ENCODE results near the gene TXNDC5. TPM values are rescaled to one million over a fixed set of nuclear protein-coding genes. Genes with fewer than 3 reads are reported as not detected.
A peak's percentile ranks its signal among the peaks of the same experiment; 100 is the strongest.

Gene TXNDC5
- total and polyA plus RNA-seq, 2 of the 13 experiments (the other 11 are each of a cell fraction or from before 2014, with no cell fraction given) = 287 to 578 TPM

GRCh38 chr6:7886132-7886531 lies 24.5 kb downstream of the TXNDC5 start:
- intact Hi-C loops (cut with micrococcal nuclease; ENCODE audit: unreplicated experiment) = no loop called here
- peaks cover 71 to 97% of the 10 kb centered on the region in 2 experiments for H3K36me3 ChIP-seq (replicated peaks in 1 of 2; ENCODE audit: control insufficient read depth in 1 of 2, insufficient read depth in 2 of 2, low read length in 2 of 2)

More at GRCh38 chr6:7886132-7886531, 24.5 kb downstream of the TXNDC5 start:
- Histone ChIP-seq H3K4me1 (ENCODE audit: insufficient read depth, low read length) (peaks cover 28% of the 10 kb centered on the region), H2AFZ (ENCODE audit: low read length) (no peak overlapping the region), H3K9ac (ENCODE audit: insufficient read depth, low read depth, low read length) (no peak overlapping the region), H3K9me3 (ENCODE audit: low read length) (no peaks in the 10 kb centered on the region), H3K27me3 (ENCODE audit: control insufficient read depth in 1 of 2, insufficient read depth in 2 of 2, low read length in 2 of 2) (no peaks in the 10 kb centered on the region), H4K20me1 (ENCODE audit: insufficient read depth, low read length) (peaks cover 17% of the 10 kb centered on the region; the same call in 1 of the 2 replicates), H3K4me3 (replicated peaks in 1 of 3; ENCODE audit: insufficient read depth in 1 of 3, low read depth in 2 of 3, low read length in 3 of 3) (no peak overlapping the region), H3K4me2 (ENCODE audit: low read depth, low read length) (no peak overlapping the region), H3K27ac (ENCODE audit: extremely low read length, insufficient read depth, low read length) (no peak overlapping the region), H3K79me2 (ENCODE audit: insufficient read depth, low read length) (no peaks in the 10 kb centered on the region)
- ATAC-seq = no peak
- no peak for TF ChIP-seq MAZ (IDR thresholded peaks at IDR 0.05; ENCODE audit: borderline replicate concordance, low read depth, low read length)
- no peak for TF ChIP-seq MAZ (CRISPR knock-in tag; IDR thresholded peaks at IDR 0.05; ENCODE audit: low read depth)
- TF ChIP-seq POLR2A (IDR thresholded peaks at IDR 0.05; ENCODE audit: insufficient read depth in 1 of 2, low read depth in 2 of 2, low read length in 2 of 2) = 0 out of 4 replicates have a peak, but pooled peaks of 1 of the 2 experiments have one; percentile 3
- TF ChIP-seq POGK (CRISPR knock-in tag; conservative IDR thresholded peaks at IDR 0.05) = no peak
- no peak for TF ChIP-seq FOXO1 (CRISPR knock-in tag; IDR thresholded peaks at IDR 0.05)
- peak; percentile 10 for TF ChIP-seq RBM22 (optimal IDR thresholded peaks at IDR 0.05; ENCODE audit: low read length)
- no peak for TF ChIP-seq MTERF4 (CRISPR knock-in tag; IDR thresholded peaks at IDR 0.05)
- TF ChIP-seq EZH2 (conservative IDR thresholded peaks at IDR 0.05; ENCODE audit: low read depth, low read length) = no peak
- no TSS peak for BruUV-seq (replicated peaks)
- 94% methylated on average over 3 of the region's 3 CpGs for WGBS (ENCODE audit: low lambda C conversion rate)
- FAIRE-seq = no peak
- POLR2A ChIA-PET = no interaction called here
- DNase-seq (ENCODE audit: low spot score) = no peak
- CTCF ChIA-PET (ENCODE audit: low intra/inter-chr PET ratio, low total read pairs) = no interaction called here
- in situ Hi-C loops (cut with HindIII; ENCODE audit: extremely low pct_ligation_motif_present, low pct_unique_long_range_greater_than_20kb) = no loop called here

All from HepG2 (cell line).